Right renal pelvis (tissue), 4 donors: ENCODE measurements around the gene PRSS50. TPM values are rescaled to one million over a fixed set of nuclear protein-coding genes. Genes with fewer than 3 reads are reported as not detected.
"Not testable (repeated sequence)": the region's sequence is repeated elsewhere in the genome, so short reads cannot be mapped to it uniquely, and the experiment has no call there.

ENCODE experiments used
- DNase-seq, 4 donors: peaks; one replicate each; pipeline ENCODE4 v3.0.0-alpha.2; 2013; ENCODE audit warnings: low read depth in 4 of 4, low spot score in 3 of 4, missing footprints in 1 of 4
- polyA plus RNA-seq, 4 donors: library from polyadenylated mRNA; unstranded; fragments of 120-200 nt; gene quantifications; one replicate each; pipeline ENCODE4 v1.2.1, GENCODE V29; 2013; ENCODE audit not compliant: insufficient read length in 4 of 4

The PRSS50 gene, protein sequence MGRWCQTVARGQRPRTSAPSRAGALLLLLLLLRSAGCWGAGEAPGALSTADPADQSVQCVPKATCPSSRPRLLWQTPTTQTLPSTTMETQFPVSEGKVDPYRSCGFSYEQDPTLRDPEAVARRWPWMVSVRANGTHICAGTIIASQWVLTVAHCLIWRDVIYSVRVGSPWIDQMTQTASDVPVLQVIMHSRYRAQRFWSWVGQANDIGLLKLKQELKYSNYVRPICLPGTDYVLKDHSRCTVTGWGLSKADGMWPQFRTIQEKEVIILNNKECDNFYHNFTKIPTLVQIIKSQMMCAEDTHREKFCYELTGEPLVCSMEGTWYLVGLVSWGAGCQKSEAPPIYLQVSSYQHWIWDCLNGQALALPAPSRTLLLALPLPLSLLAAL
- 1 to 10 TPM; 1.8 to 3.2 (median 2.3) TPM for polyA plus RNA-seq

DNA sequence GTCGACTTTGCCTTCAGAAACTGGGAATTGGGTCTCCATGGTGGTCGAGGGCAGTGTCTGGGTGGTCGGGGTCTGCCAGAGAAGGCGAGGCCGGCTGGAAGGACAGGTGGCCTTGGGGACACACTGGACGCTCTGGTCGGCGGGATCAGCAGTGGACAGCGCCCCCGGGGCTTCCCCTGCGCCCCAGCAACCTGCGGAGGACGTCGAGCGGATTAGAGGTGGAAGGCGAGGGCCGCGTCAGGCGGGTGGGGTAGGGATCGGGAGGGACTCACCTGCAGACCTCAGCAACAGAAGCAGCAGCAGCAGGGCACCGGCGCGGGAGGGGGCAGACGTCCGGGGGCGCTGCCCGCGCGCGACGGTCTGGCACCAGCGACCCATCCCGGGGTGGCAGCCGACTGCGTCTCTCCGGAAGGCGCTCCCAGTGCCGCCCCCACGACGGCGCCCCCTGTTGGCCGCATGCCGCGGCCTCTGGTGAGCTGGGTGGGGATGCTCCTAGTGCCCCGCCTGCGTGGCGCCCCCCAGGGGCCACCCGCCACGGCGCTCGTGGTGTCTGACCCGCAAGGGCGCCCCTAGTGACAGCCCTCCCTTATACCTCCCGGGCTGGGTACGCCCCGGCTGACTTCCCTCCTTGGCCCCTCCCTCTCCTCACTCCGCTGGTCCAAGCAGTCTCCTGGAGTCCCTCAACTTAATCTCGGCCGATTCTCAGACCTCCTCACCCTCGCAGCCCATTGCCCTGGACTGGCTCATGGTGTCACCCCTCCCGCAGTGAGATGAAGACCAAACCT is at the start of gene PRSS50:
Gene PRSS50 (minus strand): TSS at position 423 of the 785 bp plus-strand sequence. CDS start 45 bp downstream, at position 378.
- DNase-seq, result no peak

DNA sequence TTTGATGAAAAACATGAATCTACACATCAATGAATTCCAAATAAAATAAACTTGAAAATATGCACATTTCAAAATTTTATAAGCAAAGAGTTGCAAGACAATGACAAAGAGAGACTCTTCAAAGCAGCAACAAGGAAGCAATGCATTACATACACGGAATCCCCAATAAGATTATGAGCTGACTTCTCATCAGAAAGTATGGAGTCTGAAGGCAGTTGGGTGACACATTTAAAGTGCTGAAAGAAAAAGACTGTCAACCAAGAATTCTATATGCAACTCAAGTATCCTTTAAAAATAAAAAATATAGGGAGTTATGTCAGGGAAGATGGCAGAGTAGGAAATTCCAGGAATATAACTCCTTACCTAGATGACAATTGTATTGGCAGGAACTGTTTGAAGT is 46.5 kb upstream of the PRSS50 start:
- no peak for DNase-seq

DNA sequence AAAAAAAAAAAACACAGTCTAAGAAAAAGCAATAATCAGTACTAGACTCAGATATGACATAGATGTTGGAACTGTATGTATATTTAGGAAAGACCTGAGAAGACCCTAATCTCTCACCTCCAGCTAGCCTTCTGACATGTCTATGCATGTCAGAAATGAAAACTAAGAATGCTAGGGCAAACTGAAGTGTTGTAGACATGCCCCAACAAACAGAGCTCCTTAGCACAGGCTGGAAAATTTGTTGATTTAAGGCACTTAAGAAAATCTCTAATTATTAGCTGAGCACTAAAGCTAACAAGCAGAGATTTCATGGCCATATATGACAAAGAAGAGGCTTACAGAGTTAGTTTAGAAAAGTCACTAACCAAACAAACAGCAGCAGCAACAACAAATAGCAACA is 45.5 kb upstream of the PRSS50 start:
- DNase-seq, result no peak

DNA sequence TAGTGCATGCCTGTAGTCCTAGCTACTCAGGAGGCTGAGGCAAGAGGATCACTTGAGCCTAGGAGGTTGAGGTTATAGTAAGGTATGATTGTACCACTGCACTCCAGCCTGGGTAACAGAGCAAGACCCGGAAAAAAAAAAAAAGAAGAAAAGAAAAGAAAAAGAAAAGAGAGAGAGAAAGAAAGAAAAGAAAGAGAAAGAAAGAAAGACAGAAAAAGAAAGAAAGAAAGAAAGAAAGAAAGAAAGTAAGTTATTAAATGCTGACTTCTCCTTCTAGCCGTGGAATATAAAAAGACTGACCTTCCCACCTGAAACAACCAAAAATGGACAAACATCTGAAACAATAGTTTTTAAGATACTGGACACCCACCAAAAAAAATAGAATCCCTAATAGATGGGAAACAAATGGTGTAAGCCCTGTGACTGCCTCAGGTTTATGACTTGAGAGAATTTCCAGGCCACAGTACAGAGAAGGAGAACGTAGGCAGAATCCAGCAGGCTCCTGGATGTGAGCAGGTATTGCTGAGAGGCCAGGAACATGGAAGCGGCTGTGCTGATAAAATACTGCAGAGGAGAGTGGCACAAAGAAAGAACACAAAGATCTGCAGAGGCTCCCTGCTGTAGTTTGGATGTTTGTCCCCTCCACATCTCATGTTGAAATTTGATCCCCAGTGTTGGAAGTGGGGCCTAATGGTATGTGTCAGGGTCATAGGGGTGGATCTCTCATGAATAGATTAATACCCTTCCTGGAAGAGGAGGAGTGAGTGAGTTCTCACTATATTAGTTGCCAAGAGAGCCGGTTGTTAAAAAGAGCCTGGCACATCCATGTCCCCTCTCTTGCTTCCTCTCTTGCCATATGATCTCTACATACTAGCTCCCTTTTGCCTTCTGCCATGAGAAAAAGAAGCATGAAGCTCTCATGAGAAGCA is 41.8 kb upstream of the PRSS50 start:
- DNase-seq, result peak in 1 of 4 donors; percentile 3

DNA sequence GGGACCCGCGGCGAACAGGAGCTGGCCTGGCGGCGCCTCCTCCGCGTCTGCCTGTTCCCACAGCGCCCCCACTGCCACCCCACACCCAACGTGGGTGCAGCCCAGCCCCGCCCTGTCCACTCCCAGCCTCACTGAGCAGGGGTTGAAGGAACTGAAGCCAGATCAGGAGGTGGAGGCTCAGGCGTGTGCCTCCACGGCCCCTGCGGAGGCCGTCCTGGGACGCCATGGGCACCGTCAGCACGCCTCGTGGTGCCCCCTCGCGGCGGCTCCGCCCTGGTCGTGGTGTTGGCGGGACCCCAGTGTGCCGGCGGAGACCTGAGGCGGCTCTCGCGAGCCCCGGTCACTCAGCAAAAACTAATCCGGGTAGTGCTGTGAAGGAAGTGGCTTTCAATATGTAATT is 39.0 kb upstream of the PRSS50 start:
- no peak for DNase-seq

DNA sequence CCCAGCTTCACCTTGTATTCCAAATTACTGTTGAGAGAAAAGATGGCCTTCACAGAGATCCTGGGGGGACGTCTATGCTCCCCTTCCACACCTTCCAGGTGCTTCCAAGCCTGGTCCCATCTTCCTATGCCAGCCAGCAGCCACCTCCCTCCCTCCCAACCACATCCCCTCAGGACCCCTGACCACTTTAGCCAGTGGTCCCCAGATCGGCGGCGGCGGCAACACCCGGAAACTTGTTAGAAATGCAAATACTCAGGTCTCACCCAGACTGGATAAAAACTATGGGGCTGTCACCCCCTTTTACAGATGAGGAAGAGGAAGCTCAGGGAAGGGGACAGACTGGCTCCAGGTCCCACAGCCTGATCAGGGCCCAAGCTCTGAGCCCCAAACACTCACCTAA is 38.0 kb upstream of the PRSS50 start:
- DNase-seq, result no peak

DNA sequence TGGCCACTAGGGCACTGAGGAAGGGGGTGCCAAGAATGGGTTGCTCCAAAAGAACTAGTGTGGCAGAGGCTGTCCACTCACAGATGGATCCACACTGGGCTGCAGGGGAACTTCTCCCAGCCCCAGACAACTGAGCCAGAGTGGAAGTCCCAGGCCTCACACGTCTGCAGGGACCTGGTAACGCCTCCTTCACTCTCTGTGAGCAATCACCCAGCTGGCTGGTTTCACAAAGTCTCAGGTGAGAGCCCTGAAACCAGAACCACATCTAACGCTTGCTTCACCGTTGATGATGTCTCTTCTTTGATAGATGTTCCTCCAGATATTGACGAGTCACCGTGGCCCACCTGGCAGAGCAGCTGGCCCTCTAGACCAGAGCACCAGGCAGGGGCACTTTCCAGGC is 35.5 kb upstream of the PRSS50 start:
- DNase-seq, result not testable (repeated sequence)

DNA sequence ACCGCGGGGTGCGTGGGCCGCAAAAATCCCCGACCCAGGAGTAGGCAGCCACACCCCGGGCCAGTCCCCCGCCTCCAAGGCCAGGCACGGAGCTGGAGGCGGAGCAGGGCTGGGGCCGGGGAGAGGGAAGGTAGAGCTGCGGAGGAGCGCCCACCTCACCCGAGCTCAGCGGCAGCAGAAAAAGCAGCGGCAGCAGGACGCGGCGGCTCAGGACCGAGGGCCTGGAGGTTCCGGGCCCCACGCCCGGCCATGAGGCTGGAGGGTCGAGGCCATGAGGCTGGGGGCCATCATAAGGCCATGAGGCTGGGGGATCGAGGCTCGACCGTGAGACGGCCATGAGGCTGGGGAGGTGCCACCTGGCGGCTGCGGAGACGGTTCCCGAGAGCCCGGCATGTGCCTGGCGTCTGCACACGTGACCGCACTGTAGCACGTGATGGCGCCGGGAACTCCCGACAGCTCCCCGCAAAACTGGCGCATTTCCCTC is 32.9 kb upstream of the PRSS50 start:
- DNase-seq, result no peak

DNA sequence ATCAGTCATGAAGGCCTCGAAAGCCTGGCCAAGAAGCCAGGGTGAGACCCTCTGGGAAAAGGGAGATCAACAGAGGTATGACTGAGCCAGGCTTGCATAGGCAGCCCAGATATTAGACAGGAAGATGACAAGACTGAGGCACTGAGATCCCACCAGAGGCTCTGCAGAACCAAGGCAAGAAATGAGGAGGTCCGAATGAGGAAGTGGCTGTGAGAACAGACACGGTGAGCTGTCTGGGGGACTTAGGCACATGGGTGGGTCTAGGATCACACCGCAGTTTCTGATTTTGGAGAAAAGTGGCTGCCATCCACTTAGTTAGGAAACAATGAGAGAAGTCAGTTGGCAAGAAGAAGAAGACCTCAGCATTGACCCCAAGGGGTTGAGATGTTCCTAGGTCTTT is 31.5 kb upstream of the PRSS50 start:
- DNase-seq, result no peak

DNA sequence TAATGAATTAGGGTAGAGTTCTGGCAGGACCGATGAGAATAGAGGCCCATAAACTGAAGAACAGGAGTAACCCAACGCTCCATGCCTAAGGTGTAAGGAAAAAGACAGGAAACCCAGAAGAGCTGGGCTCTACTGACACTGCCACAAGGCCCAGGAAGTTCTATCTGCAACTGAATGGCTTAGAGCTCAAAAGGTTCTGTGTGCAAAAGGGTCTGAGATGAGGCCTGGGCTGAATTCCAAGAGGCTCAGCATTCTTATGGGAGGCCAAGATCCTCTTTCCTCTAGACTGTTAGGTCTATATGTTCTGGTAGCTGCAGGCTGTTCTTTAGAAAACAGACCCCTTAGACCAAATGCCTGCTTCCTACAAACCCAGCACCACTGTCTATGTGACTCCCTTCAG is 30.5 kb upstream of the PRSS50 start:
- no peak for DNase-seq

DNA sequence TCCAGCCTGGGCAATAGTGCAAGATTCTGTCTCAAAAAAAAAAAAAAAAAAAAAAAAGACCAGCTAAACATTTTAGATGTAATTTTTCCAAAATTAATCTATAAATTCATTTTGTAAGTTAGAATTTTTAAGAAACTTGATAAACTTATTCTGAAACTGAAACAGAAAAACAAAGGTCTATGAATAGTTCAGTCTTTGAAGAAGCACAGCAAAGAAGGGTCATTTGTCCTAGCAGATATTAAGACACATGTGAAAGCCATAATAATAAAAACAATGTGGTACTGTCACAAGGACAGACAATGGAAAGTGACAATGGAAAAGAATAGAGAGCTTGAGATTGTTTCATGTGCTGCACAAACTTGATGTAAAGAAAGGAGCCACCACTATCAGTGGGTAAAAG is 29.0 kb upstream of the PRSS50 start:
- DNase-seq, result no peak

DNA sequence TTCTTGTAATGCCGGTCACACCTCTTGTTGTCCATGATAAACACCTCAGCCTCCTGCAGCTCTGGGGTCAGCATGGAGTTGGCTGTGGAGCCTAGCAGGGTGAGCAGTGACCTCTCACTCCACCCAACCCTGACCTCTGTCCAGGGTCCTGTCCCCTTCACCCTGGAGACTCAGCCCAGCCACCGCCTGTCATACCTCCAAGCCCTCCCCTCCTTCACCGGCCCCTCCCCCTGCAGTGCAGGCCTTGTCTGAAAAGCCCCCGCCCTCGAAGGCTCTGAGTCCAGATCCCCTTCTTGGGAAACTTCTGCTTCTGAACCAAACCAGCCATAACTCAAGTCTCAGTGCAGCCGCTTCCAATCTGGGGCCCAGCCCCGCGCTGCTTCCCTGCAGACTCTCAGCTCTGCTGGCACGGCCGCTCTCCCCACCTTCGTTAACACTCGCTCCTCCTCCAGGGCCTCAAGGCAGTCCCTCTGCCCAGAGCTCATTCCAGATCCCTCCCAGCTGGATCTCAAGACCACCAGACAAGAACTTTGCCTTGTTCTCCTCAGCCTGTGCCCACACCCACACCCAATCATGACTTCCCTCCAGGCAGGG is 25.4 kb upstream of the PRSS50 start:
- no peak for DNase-seq

DNA sequence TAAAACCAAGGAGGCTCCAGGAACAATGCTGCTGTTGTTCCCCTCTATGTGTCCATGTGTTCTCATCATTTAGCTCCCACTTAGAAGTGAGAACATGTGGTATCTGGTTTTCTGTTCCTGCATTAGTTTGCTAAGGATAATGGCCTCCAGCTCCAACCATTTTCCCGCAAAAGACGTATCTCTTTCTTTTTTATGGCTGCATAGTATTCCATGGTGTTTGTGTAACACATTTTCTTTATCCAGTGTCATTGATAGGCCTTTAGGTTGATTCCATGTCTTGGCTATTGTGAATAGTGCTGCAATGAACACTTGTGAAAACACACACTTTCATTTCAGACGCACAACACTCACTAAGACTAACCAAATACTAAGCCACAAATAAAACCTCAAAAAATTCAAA is 21.9 kb upstream of the PRSS50 start:
- not testable (repeated sequence) for DNase-seq

DNA sequence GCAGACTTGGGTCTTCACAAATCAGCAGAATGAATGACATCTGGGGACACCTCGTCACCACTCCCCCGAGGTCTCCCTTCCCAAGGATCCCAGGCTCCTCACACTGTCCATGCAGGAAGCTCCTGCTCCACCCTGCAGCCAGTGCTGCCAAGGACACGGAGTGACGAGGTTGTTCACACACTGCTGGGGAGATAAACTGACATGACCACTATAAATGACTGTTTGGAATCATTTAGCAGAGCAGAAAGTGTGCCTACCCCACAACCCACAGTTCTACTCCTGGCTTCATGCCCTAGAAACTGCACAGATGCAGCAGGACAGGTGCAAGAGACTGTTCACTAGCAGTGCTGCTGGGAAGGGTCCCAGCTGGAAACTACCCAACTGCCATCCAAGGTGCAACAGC is 19.7 kb upstream of the PRSS50 start:
- DNase-seq, result no peak

DNA sequence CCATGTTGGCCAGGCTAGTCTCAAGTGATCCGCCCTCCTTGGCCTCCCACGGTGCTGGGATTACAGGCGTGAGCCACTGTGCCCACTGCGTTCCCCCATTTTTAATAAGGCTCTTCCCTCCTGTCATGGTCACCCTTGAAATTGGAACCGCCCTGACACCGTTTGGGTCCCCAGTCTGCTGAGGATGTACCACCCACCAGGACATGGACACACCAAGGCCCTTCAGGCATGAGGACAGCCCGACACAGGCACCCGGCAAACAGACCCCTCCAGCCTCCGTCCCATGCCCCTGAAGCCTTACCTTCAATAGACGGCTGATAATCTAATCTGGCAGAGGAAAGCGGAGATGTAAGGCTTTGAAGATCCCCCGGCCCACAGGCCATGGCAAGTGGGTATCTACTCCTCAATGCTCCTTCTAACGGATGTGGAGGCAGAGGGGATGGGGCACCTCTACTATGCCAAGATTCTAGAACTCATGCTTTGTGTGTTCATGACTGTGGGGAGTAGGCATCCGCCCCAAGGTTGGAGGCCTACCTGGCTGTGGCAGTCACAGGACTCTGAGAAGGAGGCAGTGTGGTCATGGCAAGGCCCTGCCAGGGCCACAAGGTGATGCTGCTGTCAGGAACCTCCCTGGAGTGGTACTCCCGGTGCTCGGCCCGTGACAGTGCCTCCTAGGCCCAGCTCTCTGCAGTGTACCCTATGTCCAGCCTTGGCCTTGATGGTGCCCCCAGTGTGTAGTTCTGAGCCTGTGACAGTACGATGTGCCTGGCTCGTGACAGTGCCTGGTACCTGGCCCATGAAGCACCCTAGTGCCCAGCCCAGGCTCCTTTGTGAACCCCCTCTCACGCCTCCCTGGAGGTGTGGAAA is 18.6 kb upstream of the PRSS50 start:
- DNase-seq, result no peak

DNA sequence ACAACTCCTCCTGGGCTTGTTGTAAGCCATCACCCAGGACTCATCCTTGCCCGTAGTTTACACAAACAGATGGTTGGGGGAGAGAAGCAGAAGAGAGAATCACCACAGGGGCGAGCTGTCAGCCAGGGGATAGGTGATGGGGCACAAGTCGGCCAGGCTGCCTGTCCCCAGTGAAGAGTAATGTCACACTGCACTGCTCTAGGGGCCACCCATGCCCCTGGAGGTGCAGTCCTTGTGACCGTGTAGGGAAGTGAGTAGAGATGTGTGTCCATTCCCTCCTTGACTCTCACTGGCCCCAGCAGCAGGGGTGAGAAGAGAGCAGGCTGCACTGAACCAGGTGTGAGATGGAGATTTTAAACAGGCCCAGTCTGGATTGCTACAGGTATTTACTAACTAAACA is 17.1 kb upstream of the PRSS50 start:
- no peak for DNase-seq

DNA sequence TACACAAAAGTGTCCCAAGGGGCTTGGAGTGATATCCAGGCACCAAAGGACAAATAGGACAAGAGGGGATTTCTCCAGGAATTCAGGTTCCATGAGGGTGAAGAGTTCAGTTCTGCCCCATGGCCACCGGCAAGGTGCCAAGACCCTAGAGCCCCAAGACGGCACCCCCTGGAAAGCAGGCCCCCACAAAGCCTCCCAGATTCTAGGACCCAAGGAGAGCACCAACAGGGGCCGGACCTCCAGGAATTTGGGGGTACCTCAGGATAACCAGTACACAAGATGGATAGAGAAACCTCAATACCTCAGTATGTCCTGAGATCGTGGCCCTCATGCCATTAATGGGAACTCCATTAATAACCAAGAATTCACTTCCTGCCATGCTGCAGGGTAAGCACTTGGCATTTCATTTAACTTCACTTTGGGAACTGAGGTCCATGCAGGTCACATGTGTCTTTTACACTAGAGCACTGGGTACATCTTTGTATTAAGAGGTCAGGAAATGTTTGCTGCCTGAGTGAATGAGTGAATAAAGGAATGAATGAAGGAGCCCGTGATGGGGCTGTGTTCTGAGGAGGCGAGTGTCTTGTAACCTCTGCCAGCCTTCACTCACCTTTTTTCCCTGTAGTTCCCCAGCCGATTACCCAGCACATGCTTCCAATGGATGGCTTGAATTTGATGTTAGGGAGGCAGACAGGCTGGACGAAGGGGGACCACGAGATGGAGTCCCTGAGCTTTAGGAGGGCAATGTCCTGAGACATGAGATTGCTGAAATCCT is 15.5 kb upstream of the PRSS50 start:
- DNase-seq, result no peak

DNA sequence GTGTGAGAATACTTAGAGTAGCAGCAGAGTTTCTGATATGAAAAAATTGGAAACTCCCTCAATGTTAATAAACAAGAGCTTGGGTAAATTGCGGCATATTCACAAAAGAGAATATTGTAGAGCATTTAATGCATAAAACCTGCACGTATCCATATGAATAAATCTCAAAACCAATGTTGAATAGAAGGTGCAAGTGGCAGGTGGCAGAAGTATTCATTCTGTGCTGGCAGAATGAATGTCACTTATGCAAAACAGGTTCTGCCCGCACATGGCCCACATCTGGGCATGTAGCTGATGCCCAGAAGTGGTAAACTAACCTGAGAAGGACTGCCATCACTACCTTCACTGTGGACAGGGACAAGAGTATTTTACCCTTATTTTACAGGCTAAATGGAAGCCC is 14.1 kb upstream of the PRSS50 start:
- DNase-seq, result no peak

DNA sequence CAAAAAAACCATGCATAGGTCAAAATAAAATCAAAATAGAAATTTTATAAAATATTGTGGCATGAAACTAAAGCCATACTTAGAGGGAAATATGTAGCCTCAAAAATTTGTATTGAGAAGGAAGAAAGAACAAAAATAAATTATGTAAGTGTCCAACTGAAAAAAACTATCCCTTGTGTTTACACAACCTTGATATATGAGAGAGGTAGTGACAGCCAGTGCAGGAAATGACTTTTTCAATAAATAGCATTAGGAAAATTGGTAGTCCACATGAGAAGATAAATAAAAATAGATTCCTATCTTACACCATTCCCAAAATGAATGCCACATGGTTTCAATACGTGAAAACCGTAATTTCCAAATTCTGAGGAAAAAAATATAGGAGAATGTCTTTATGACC is 13.2 kb upstream of the PRSS50 start:
- no peak for DNase-seq
